ENCODE results near the gene STXBP5.

The STXBP5 gene

DNA sequence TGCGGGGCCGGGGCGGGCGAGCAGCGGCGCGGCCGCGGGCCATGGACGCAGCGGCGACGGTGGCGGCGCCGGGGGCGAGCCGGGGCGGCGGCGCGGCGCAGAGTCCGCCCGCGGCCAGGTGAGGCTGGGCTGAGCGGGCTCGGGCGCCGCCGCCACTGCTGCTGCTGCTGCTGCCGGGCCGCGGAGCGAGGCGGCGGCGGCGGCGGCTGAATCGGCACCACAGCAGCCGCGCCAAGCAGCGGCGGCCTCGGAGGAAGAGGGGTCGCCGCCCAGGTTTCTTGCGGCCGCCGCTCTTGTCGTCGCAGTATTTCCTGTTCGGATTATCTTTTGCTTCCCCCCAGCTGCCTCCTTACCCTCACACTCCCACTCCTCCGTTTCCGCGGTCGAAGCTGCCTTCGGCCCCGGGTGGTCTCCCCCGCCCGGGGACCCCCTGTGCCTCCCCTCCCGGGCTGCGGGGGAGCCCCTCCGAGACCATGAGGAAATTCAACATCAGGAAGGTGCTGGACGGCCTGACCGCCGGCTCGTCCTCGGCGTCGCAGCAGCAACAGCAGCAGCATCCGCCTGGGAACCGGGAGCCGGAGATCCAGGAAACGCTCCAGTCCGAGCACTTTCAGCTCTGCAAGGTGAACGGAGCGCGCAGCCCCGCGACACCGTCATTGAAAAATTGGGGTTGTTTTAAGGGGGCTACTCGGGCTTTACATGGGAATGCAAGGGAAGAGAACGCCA is at the start of gene STXBP5:
TSS of gene STXBP5 (plus strand) at position 358 of the 726 bp plus-strand sequence. CDS start at position 474, 116 bp downstream.
- peak in 1 of 2 donors; percentile 9 for DNase-seq (ENCODE audit: low read depth in 2 of 2)

- no peak for DNase-seq (ENCODE audit: low read depth in 2 of 2)
Measured at GRCh38 chr6:147154454-147154853, 49.8 kb upstream of the STXBP5 start.

DNA sequence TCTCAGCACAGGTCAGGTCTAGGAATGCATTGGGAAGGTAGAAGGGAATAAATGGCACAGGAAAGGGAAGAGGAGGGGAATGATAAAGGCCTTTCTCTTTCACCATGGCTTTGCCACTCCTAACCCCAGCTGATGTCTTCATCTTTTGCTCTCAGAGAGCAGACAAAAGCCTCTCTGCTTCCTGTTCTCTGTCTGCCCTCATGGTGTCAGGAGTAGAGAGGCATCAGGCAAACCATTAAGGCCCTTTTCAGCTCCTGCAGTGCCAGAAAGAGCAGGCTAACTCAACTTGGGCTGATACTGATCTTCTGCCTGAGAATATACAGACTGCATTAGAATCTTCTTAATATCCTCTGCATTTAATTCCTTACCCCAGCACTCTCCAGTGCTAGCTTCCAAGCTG is 48.0 kb upstream of the STXBP5 start:
- DNase-seq (ENCODE audit: low read depth in 2 of 2): no peak

DNA sequence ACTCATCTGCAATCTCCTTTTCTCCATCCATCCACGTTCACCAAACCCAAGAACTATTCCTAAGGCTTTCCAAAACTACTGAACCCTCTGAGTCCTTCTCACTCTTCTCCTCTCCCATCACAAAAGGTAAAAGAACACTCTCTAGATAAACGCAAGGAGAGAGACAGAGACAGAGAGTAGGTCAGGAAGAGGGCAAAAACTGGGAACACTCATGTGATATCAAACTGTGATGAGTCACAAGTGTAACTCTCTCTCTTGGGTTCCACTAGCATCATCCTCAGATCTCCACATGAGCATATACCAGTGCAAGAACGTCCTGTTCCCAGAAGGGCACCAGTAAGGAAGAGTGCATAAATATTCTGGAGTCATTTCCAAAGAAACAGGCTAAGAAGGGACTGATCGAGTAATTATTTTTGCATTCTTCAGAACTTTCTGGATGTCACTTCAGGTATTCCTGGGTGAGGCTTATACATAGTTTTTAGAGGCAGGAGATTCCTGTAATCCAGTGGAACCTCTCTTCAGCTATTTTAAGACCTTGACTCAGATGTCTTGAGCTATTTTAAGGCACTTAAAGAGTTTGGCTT is 47.3 kb upstream of the STXBP5 start:
- no peak for DNase-seq (ENCODE audit: low read depth in 2 of 2)

GRCh38 chr6:147157930-147158329 is 46.3 kb upstream of the STXBP5 start:
- no peak for DNase-seq (ENCODE audit: low read depth in 2 of 2)

- DNase-seq (ENCODE audit: low read depth in 2 of 2): no peak
Measured at GRCh38 chr6:147158881-147159280, 45.3 kb upstream of the STXBP5 start.

DNA sequence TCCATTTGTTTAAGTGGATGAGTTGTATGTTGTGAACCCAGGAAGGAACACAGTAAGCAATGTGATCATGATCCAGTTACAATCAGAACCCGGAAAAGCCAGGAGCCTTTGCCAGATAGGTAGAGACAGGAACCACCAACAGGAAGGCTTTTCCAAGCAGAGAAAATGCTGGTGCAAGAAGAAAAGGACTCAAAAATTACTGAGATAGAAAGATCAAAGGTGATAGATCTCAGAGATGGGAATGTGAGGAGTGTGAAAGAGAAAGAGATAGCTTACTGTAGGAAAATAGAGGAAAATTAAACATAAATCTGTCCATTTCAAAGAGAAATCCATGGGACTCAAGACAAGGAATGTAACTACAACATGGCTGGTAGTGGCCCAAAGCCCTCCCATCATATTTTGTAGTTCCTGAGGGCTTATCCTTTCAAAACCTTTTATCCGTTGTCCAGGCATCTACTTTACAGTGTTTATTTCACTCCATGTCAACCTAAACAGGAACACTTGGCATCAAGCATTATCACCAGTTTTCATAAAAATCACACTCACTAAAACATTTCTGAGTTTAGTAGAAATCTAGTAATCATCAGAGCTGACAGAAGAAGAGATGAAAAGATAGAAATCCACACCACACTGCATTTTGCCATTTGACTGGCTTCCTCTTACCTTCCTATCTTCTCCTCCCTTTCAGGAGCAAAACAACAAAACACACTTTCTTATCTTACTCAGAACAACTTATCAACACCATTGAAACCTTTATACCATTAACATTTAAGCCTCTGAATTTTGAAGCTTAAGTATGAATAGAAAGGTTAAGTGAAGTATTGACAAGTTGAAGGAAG is 44.5 kb upstream of the STXBP5 start:
- DNase-seq (ENCODE audit: low read depth in 2 of 2): no peak

GRCh38 chr6:147160593-147160992 is 43.6 kb upstream of the STXBP5 start:
- DNase-seq (ENCODE audit: low read depth in 2 of 2): no peak

- DNase-seq (ENCODE audit: low read depth in 2 of 2): no peak
Measured at GRCh38 chr6:147161253-147161973, 42.8 kb upstream of the STXBP5 start.

- no peak for DNase-seq (ENCODE audit: low read depth in 2 of 2)
Measured at GRCh38 chr6:147161974-147162495, 42.2 kb upstream of the STXBP5 start.

DNA sequence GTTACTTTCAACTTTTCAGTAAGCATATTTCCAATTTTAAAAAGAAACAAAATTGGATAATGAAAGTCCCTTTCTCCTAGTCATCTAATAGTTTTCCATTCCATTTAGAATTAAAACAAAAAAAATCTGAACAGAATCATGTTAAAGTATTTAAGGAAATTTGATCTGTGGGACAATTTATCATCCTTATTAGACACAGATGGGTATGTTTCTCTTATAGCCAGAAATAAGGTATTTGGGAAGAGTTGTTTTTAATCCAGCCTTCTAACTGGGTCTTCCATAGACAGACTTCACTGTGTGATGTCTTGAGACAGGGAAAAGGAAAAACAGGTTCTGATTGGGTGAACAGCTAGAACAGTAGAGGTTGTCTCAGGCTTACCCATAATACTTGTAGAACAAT is 39.5 kb upstream of the STXBP5 start:
- no peak for DNase-seq (ENCODE audit: low read depth in 2 of 2)

GRCh38 chr6:147166360-147166944 is 37.8 kb upstream of the STXBP5 start:
- DNase-seq (ENCODE audit: low read depth in 2 of 2): no peak

DNA sequence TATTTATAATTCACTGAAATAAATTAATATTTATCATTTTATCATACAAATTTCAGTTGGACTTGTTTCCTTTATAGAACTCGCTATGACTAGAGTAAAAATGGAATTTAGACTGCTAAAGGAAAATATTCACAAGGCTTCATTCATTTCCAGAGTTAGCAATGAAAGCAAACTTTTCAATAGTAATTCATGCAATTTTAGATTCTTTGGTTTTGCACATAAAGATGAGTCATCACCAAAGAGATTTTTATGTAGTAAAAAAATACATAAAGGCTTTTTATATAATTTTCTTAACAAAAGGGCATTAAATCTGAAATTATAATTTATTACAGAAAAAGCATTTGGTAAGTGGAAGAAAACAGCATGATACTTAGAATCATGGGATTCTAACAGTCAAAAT is 37.2 kb upstream of the STXBP5 start:
- DNase-seq (ENCODE audit: low read depth in 2 of 2): no peak

- no peak for DNase-seq (ENCODE audit: low read depth in 2 of 2)
Measured at GRCh38 chr6:147167576-147168461, 36.4 kb upstream of the STXBP5 start.

- no peak for DNase-seq (ENCODE audit: low read depth in 2 of 2)
Measured at GRCh38 chr6:147169529-147169928, 34.7 kb upstream of the STXBP5 start.

DNA sequence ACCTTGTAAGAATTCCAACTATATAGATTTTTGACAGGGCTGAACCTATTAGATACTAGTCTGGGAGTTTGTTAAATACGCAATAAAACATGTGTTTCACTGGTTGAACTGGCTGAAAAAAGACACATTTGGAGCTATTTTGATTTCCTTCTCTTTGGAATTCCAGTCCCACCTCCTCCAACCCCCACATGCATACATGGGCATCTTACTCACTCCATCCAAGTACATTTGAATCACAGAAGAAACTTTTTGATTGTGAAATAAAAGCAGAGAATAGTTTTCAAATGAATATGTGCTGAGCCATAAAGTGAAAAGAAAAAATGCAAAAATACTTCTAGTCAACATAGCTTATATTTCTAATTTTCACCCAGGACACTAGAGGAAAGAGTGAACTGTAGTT is 33.9 kb upstream of the STXBP5 start:
- DNase-seq (ENCODE audit: low read depth in 2 of 2): no peak

- no peak for DNase-seq (ENCODE audit: low read depth in 2 of 2)
Measured at GRCh38 chr6:147173140-147173539, 31.1 kb upstream of the STXBP5 start.

DNA sequence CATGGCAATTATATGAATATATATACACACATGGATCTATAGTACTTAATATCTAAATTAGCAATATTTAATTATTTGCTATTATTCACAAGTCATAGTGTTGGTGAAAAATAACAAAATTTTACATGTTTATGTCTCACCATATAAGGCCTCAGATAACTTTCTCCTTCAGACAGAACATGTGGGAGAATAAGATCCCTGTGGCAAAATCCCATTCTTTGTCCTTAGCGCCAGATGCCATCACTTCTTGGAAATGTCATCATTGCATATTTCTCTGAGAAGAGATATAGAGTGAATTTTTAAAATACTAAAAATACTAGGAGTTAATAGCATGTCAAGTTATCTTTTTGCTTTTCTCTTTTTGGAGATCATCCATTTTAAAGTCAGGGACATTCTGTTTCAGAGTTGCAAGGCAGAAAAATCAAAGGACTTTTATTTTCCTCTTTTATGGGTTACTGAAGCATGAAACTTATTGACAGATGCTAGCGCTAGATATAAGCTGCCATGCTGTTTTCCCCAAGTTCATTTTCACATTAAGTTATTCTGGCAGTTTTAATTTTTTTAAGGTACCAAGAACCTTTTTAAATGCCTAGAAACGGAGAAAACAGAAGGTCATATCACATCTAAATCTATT is 30.4 kb upstream of the STXBP5 start:
- no peak for DNase-seq (ENCODE audit: low read depth in 2 of 2)

DNA sequence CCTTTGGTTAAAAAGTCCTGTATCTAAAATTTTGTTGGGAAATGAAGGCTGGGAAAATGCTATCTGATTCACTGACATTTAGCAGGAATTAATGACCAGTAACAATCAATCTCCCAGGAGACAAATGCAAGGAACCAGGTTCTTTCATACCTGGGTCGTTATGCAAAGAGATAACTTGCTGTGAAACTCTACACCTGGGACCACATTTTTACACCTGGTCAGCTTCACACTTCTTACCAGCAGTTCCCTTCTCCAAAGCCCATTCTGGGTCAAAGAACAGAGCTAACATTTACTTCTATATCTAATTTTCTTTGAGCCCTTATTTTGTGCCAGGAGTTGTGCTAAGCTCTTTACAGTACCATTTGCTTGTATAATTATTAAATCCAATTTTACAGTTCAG is 27.4 kb upstream of the STXBP5 start:
- DNase-seq (ENCODE audit: low read depth in 2 of 2): no peak

DNA sequence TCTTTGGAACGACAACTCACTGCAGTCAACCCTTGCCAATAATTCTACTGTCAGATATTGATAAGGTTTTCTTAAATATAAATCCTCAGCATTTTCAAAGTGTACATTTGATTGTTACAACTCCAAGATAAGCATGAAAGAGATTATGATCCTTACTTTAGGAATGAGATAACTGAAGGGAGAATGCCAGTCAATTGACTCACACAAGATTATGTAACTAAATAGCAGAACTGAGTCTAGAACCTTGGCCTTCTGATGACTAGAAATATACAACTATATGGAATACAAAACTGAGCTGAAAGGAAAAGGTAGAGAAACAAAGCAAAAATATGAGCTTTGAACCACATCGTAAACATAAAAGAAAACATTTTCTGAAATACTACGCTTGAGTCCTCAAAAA is 26.9 kb upstream of the STXBP5 start:
- no peak for DNase-seq (ENCODE audit: low read depth in 2 of 2)

Data from stimulated activated CD8-positive, alpha-beta memory T cell treated with anti-CD3 and anti-CD28 coated beads, Interleukin-15, amount 100 ng/mL, for 48 hours (primary cell).